GM23248 (cell line): ENCODE data around the gene FOXO1.

ENCODE experiments used
- EZH2 ChIP-seq: fragments of 200-600 bp; sonication (generic); IDR thresholded peaks from 2 replicates; pipeline ENCODE4 v1.6.1; 2018; ENCODE audit warnings: antibody characterized with exemption, mild to moderate bottlenecking; ENCODE audit not compliant: insufficient read depth, poor library complexity, severe bottlenecking
- EZH2phosphoT487 ChIP-seq: fragments of 200-600 bp; sonication (generic); IDR thresholded peaks from 2 replicates; pipeline ENCODE4 v1.6.1; 2018; ENCODE audit warnings: antibody characterized with exemption, moderate library complexity, mild to moderate bottlenecking, low read depth; ENCODE audit not compliant: insufficient read depth

DNA sequence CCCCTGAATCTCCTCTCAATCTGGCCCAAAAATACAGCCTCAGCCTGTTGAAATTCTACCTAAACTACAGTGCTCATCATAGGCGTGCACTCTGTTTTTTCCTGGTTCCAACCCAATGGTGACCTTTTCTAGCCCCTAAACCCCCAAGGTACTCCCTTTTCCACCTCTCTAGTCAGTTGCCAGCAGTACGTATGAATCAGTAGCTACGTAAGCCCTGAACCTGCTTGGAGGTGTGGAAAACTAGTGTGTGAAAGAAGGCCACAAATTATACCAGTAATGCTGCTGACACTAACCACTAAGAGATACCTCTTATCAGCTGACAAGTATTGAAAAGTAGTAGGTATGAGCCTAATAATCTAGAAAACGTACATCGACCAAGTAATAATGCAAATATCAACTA lies 60.9 kb downstream of the FOXO1 start:
- no peak for TF ChIP-seq EZH2phosphoT487
- TF ChIP-seq EZH2: no peak
